NOMO-1 (cell line): ENCODE measurements around the gene TMEM109.

Source experiments
- DNase-seq, 2 experiments: peaks; one replicate each; lab custom pipeline; 2025; ENCODE audit not compliant: unreplicated experiment in 2 of 2; lab: John Stamatoyannopoulos, UW

Gene TMEM109

GRCh38 chr11:60913793-60914632, at the start of gene TMEM109:
Gene TMEM109 (plus strand): TSS chr11:60914158. CDS start chr11:60919694, 5,536 bp downstream.
- peak; percentile 84 to 86 for DNase-seq

GRCh38 chr11:60864856-60865513, 49.0 kb upstream of the TMEM109 start:
- DNase-seq: no peak

GRCh38 chr11:60866911-60867870, 46.8 kb upstream of the TMEM109 start, which contains the start of gene ZP1:
Gene ZP1 (plus strand): TSS chr11:60867542. CDS start chr11:60867562, 20 bp downstream.
- DNase-seq: no peak

DNA sequence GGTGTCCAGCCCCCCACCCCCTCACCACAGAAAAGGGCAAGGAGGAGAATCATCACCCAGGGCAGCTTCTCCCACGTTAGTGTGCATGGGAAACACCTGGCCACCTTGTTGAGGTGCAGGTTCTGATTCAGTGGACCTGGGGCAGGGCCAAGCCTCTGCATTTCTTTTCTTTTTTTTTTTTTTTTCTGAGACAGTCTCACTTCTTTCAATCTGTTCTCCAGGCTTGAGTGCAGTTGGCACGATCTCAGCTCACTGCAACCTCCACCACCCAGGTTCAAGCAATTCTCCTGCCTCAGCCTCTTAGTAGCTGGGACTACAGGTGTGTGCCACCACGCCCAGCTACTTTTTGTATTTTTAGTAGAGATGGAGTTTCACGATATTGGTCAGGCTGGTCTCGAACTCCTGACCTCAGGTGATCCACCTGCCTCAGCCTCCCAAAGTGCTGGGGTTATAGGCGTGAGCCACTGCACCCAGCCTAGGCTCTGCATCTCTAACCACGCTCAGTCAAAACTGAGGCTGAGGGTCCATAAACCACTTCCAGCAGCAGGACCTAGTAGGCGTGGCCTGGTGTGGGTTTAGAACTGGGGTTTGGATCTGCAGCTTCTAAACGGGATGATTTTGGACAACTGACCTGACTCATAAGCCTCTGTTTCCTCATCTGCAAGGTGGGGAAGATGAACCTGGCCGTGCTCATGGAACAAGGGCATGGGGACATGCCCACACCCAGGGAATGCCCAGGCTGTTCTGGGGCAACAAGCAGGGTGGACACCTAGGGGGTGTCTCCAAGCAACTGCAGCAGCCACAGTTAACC, 45.9 kb upstream of the TMEM109 start:
- DNase-seq: no peak

GRCh38 chr11:60868682-60869450, 45.1 kb upstream of the TMEM109 start:
- DNase-seq: no peak

- no peak for DNase-seq
Measured at GRCh38 chr11:60869451-60869825, 44.5 kb upstream of the TMEM109 start.

DNA sequence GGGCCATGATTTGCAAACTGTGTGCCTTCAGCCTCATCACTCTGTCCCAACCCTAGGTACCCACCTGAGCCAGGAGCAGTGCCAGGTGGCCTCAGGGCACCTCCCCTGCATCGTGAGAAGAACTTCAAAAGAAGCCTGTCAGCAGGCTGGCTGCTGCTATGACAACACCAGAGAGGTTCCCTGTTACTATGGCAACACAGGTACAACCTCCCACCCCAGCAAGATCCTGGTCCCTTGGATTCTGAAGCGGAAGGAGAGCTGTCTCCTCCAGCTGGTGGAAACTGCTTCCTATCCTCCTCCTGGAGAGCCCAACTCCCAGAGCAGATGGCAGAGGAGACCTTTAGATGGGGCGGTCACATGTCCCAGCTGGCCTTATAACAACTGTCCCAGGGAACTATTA, 43.7 kb upstream of the TMEM109 start:
- DNase-seq: no peak

DNA sequence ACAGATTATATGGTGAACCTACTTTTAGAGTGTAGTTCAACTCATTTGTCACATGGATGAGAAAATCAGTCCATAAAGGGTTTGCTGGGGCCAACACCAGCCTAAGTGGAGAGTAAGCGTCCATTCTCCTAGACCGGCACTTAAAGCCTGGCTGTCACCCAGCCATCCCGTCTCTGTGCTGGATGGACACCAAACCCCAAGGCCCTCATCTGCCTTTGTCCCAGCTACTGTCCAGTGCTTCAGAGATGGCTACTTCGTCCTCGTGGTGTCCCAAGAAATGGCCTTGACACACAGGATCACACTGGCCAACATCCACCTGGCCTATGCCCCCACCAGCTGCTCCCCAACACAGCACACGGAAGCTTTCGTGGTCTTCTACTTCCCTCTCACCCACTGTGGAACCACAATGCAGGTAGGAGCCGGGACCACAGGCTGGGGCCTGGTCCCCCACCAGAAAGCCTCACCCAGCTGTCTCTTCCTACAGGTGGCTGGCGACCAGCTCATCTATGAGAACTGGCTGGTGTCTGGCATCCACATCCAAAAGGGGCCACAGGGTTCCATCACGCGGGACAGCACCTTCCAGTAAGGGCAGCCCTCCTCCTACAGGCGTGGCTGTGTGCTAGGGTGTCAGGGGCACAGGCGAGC, 43.1 kb upstream of the TMEM109 start:
- DNase-seq: no peak

GRCh38 chr11:60871378-60872061, 42.4 kb upstream of the TMEM109 start:
- DNase-seq: no peak

DNA sequence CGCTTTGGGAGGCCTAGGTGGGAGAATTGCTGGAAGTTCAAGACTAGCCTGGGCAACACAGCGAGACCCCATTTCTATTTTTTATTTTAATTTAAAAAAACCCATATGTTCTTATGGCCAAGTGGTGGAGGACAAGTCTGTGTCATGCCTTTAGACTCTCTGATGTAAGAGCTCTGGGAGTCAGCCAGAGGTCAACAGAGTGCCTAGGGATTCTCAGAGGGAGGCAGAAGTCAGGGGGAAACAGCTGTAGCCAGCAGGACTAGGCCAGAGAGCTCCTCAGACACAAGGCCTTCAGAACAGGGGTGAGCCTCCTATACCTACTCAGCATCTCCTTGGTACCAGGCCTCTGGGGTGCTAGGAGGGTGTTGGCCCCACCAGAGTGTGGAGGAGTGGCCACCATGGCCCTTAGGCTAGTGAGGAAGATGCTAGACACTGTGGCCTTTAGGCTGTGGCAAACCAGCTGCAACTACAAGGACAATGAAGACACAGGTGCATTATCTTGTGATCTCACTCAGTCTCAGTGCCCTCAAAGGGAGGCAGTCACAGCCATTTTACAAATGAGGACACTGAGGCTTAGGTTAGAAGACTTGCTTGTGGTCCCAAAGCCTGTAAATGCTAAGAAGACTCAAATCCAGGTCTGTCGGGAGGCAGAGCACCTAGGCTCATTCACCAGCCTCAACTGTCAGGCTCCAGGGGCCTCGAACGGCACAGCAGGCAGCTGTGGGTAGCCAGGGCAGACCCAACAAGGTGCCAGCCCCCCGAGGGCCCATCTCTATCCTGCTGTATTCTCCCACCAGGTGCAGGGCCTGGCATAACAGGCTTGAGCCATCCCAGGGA, 41.6 kb upstream of the TMEM109 start:
- DNase-seq: no peak

GRCh38 chr11:60872961-60873524, 40.9 kb upstream of the TMEM109 start:
- DNase-seq: no peak

DNA sequence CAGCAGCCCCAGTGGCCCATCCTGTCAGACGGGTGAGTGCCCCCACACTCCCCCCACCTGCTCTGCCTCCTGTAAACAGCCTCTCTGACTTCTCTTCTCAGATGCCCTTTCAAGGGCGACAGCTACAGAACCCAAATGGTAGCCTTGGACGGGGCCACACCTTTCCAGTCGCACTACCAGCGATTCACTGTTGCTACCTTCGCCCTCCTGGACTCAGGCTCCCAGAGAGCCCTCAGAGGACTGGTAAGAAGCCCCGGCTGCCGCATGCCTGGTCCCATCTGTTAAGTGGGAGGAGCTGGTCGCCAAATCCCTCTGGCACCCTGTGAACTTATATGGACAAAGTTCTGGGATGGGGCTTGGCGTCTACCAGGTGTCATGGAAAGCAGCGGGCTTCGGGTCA, 40.4 kb upstream of the TMEM109 start:
- DNase-seq: no peak

GRCh38 chr11:60874421-60875365, 39.3 kb upstream of the TMEM109 start:
- no peak for DNase-seq

- no peak for DNase-seq
Measured at GRCh38 chr11:60875366-60876167, 38.4 kb upstream of the TMEM109 start.

DNA sequence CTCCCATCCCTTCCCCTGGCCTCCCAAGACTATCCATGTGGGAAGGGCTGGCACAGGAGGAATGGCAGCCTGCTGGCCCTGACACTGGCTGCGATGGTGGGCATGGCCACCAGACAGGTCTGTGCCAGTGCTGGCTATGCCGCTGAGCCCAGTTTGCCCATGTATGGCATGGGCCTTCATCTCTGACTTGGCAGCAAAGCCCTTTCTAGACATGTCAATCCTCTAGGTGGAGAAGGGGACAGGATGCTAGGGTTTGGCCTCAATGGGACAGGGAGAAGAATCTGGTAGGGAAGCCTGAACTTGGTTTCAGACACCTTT, 37.8 kb upstream of the TMEM109 start:
- no peak for DNase-seq
